Midbrain (tissue), 1 donor: ENCODE results near the gene KCTD17.

Experiments
- DNase-seq: peaks from one replicate; lab custom pipeline; 2025; lab: John Stamatoyannopoulos, UW

KCTD17 gene

GRCh38 chr22:37043209-37043827 is 8.2 kb upstream of the KCTD17 start:
- DNase-seq: no peak

GRCh38 chr22:37043828-37044538 is 7.6 kb upstream of the KCTD17 start:
- no peak for DNase-seq

- no peak for DNase-seq
These were observed 6.6 kb upstream of the KCTD17 start for GRCh38 chr22:37044634-37045625.

GRCh38 chr22:37045958-37046357 is 5.6 kb upstream of the KCTD17 start:
- DNase-seq: no peak

GRCh38 chr22:37046589-37046988 is 5.0 kb upstream of the KCTD17 start:
- DNase-seq: no peak

- no peak for DNase-seq
These were observed 4.5 kb upstream of the KCTD17 start for GRCh38 chr22:37047006-37047405.

GRCh38 chr22:37048133-37048532 is 3.4 kb upstream of the KCTD17 start:
- no peak for DNase-seq

GRCh38 chr22:37049224-37049623 is 2.3 kb upstream of the KCTD17 start:
- no peak for DNase-seq

GRCh38 chr22:37050913-37051312 is 629 bp upstream of the KCTD17 start:
- DNase-seq: no peak

- DNase-seq: no peak
These were observed 1.1 kb downstream of the KCTD17 start for GRCh38 chr22:37052386-37053309.

- no peak for DNase-seq
These were observed 1.9 kb downstream of the KCTD17 start for GRCh38 chr22:37053310-37054055.

GRCh38 chr22:37054056-37054395 is 2.5 kb downstream of the KCTD17 start:
- no peak for DNase-seq

GRCh38 chr22:37054600-37055365 is 3.2 kb downstream of the KCTD17 start:
- DNase-seq: no peak

GRCh38 chr22:37056246-37056645 is 4.7 kb downstream of the KCTD17 start:
- no peak for DNase-seq

- DNase-seq: no peak
These were observed 5.7 kb downstream of the KCTD17 start for GRCh38 chr22:37057226-37057625.

GRCh38 chr22:37057796-37058510 is 6.4 kb downstream of the KCTD17 start:
- DNase-seq: no peak

GRCh38 chr22:37058917-37059701 is 7.6 kb downstream of the KCTD17 start:
- no peak for DNase-seq

- DNase-seq: no peak
These were observed 8.4 kb downstream of the KCTD17 start for GRCh38 chr22:37059876-37060449.
